Keratinocyte (primary cell): ENCODE results near the gene CDKAL1. TPM values are rescaled to one million over a fixed set of nuclear protein-coding genes. Genes with fewer than 3 reads are reported as not detected.

Source experiments
- DNase-seq: peaks from one replicate; pipeline ENCODE4 v3.0.0-alpha.2; 2011; ENCODE audit warnings: low read depth, missing footprints, low spot score
- FAIRE-seq: peaks from 2 replicates; lab custom pipeline; 2011; peaks lifted over from hg19 to GRCh38; lab: Jason Lieb, UNC
- H2AFZ ChIP-seq: 2 replicates; pipeline ENCODE4 v1.6.0; 2012; ENCODE audit warnings: low read length, control low read depth, inconsistent platforms; ENCODE audit not compliant: control insufficient read depth
- H3K27ac ChIP-seq: 2 replicates; pipeline ENCODE4 v1.5.1; 2011; ENCODE audit warnings: low read length; ENCODE audit not compliant: control insufficient read depth, insufficient read depth
- H3K27me3 ChIP-seq: 3 replicates; pipeline ENCODE4 v1.6.0; 2011; ENCODE audit warnings: low read length; ENCODE audit not compliant: control insufficient read depth, insufficient read depth; ENCODE audit errors: extremely low read depth
- H3K36me3 ChIP-seq, 2 experiments: 2 replicates in 1 of 2; 3 replicates in 1 of 2; pipeline ENCODE4 v1.5.1; 2011; ENCODE audit warnings: low read length in 2 of 2, mild to moderate bottlenecking in 1 of 2; ENCODE audit not compliant: control insufficient read depth in 2 of 2, insufficient read depth in 2 of 2; ENCODE audit errors: extremely low read depth in 1 of 2
- H3K4me1 ChIP-seq: 3 replicates; pipeline ENCODE4 v1.5.1; 2011; ENCODE audit warnings: low read length; ENCODE audit not compliant: control insufficient read depth, insufficient read depth; ENCODE audit errors: extremely low read depth
- H3K4me2 ChIP-seq: 3 replicates; pipeline ENCODE4 v1.6.0; 2011; ENCODE audit warnings: low read depth, low read length; ENCODE audit not compliant: control insufficient read depth, insufficient read depth; ENCODE audit errors: extremely low read depth
- H3K4me3 ChIP-seq, 3 experiments: fragments of 200-600 bp in 1 of 3; sonication (generic) in 1 of 3; 2 replicates in 2 of 3; 3 replicates in 1 of 3; pipeline ENCODE4 v1.5.1; 2011 to 2016; ENCODE audit warnings: low read length in 3 of 3, mild to moderate bottlenecking in 3 of 3, control low read depth in 2 of 3, inconsistent platforms in 1 of 3, low read depth in 1 of 3, mixed read lengths in 1 of 3, mixed run types in 1 of 3, moderate library complexity in 1 of 3; ENCODE audit not compliant: control insufficient read depth in 2 of 3, insufficient read depth in 2 of 3; ENCODE audit errors: extremely low read depth in 1 of 3
- H3K79me2 ChIP-seq: 2 replicates; pipeline ENCODE4 v1.6.0; 2012; ENCODE audit warnings: low read length; ENCODE audit not compliant: control insufficient read depth, insufficient read depth
- H3K9ac ChIP-seq: 3 replicates; pipeline ENCODE4 v1.6.0; 2011; ENCODE audit warnings: low read length; ENCODE audit not compliant: control insufficient read depth, insufficient read depth; ENCODE audit errors: extremely low read depth
- H3K9me1 ChIP-seq: 3 replicates; pipeline ENCODE4 v1.6.0; 2011; ENCODE audit warnings: low read length; ENCODE audit not compliant: control insufficient read depth, insufficient read depth; ENCODE audit errors: extremely low read depth
- H3K9me3 ChIP-seq: 2 replicates; pipeline ENCODE4 v1.5.1; 2012; ENCODE audit warnings: low read depth, low read length; ENCODE audit not compliant: control insufficient read depth
- H4K20me1 ChIP-seq: 3 replicates; pipeline ENCODE4 v1.6.0; 2011; ENCODE audit warnings: low read length; ENCODE audit not compliant: control insufficient read depth, insufficient read depth; ENCODE audit errors: extremely low read depth
- EZH2 ChIP-seq: IDR thresholded peaks from one replicate; pipeline ENCODE4 v1.6.1; 2012; ENCODE audit warnings: inconsistent platforms, mild to moderate bottlenecking, low read length, moderate library complexity
- dilution Hi-C: fragments of 300-500 bp; cut with MboI; formaldehyde crosslinking; loops from one replicate; pipeline ENCODE4 v1.7.0; 2020; ENCODE audit warnings: low sequenced_read_pairs; ENCODE audit not compliant: extremely low pct_ligation_motif_present
- polyA plus RNA-seq, 5 experiments: library from polyadenylated mRNA; depleted of rRNA in 3 of 5; stranded (reverse) in 3 of 5; stranded (forward) in 1 of 5; unstranded in 1 of 5; fragments of >200 nt; gene quantifications; 1 replicate in 1 of 5; 2 replicates in 3 of 5; 3 replicates in 1 of 5; pipeline versions ENCODE4 v1.2.1 to v1.2.3, GENCODE V29; 2011 to 2012; ENCODE audit warnings: missing spikeins in 2 of 5, low read depth in 1 of 5, low replicate concordance in 1 of 5
- TF ChIP-seq, protein P1 (sequence below), 3 experiments: IDR thresholded peaks in 1 of 3; conservative IDR thresholded peaks in 1 of 3; optimal IDR thresholded peaks in 1 of 3; 2 replicates in 2 of 3; 3 replicates in 1 of 3; pipeline versions ENCODE3 to v1.5.1; 2011; ENCODE audit warnings: low read length in 3 of 3, mild to moderate bottlenecking in 3 of 3, moderate library complexity in 2 of 3, control low read depth in 1 of 3, inconsistent platforms in 1 of 3; ENCODE audit not compliant: insufficient read depth in 2 of 3; ENCODE audit errors: extremely low read depth in 1 of 3

Gene CDKAL1
- polyA plus RNA-seq, 1 donor (not counting 4 experiments of a cell fraction or from before 2014, with no cell fraction given) = 5.6 TPM

DNA sequence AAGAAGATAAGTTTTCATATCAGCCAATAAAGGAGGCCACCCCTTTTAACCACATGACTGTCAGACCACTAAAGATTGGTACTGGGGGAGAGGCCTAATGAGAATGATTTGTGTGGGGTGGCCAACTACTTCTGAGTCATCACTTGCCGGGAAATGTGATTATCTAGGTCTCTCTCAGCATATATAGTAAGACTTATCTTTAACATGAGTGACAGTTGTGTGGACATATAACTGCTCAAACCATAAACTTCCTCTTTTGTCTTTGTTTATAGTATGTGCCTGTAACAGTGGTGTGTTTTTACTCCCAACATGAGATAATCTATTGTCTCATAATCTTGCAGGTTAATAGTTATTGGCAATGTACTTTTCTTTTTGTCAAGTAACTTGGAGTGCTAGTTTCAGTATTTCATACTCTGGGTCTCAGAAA is 312.4 kb downstream of the CDKAL1 start:
- Histone ChIP-seq H4K20me1 (no peaks in the 10 kb centered on the region), H3K27ac (no peak overlapping the region), H3K4me1 (no peaks in the 10 kb centered on the region), H3K9me1 (no peaks in the 10 kb centered on the region), H3K27me3 (no peaks in the 10 kb centered on the region), H3K36me3 (no peaks in the 10 kb centered on the region), H3K79me2 (no peaks in the 10 kb centered on the region), H3K4me2 (no peak overlapping the region), H3K9me3 (no peaks in the 10 kb centered on the region), H3K4me3 (no peak overlapping the region), H3K9ac (no peak overlapping the region), H2AFZ (no peak overlapping the region)
- FAIRE-seq = no peak
- dilution Hi-C loops = no loop called here
- no peak for TF ChIP-seq EZH2
- TF ChIP-seq, protein P1, sequence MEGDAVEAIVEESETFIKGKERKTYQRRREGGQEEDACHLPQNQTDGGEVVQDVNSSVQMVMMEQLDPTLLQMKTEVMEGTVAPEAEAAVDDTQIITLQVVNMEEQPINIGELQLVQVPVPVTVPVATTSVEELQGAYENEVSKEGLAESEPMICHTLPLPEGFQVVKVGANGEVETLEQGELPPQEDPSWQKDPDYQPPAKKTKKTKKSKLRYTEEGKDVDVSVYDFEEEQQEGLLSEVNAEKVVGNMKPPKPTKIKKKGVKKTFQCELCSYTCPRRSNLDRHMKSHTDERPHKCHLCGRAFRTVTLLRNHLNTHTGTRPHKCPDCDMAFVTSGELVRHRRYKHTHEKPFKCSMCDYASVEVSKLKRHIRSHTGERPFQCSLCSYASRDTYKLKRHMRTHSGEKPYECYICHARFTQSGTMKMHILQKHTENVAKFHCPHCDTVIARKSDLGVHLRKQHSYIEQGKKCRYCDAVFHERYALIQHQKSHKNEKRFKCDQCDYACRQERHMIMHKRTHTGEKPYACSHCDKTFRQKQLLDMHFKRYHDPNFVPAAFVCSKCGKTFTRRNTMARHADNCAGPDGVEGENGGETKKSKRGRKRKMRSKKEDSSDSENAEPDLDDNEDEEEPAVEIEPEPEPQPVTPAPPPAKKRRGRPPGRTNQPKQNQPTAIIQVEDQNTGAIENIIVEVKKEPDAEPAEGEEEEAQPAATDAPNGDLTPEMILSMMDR (optimal IDR thresholded peaks at IDR 0.05 in 1 of 3, IDR thresholded peaks at IDR 0.05 in 1 of 3, conservative IDR thresholded peaks at IDR 0.05 in 1 of 3; ENCODE audit: extremely low read depth in 1 of 3, insufficient read depth in 2 of 3, low read length in 3 of 3) = no peak
- no peak for DNase-seq

DNA sequence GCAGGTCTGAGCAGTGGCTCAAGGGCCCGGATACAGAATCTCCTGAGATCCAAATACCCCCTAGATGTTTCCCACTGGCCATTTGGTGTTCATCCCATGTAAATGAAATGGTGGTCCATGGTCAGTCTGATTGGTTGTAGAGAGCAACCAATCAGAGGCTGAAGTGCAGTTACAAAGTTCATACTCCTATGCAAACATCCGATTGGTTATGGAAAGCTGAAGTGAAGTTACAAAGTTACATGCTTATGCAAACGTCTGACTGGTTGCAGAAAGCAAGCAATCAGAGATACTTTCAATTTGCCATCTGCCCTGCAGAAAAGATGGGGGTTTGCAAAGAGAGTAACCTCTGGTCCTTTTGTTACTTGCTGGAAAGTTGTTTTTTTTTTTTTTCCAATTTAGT is 313.6 kb downstream of the CDKAL1 start:
- FAIRE-seq (no peak), DNase-seq (no peak)
- no peaks in the 10 kb centered on the region for H3K9me1 ChIP-seq
- no peak overlapping the region for H3K4me2 ChIP-seq
- no peaks in the 10 kb centered on the region for H3K9me3 ChIP-seq
- H3K4me1 ChIP-seq = no peaks in the 10 kb centered on the region
- no peaks in the 10 kb centered on the region for H3K27me3 ChIP-seq
- TF ChIP-seq, protein P1 (optimal IDR thresholded peaks at IDR 0.05 in 1 of 3, IDR thresholded peaks at IDR 0.05 in 1 of 3, conservative IDR thresholded peaks at IDR 0.05 in 1 of 3; ENCODE audit: extremely low read depth in 1 of 3, insufficient read depth in 2 of 3, low read length in 3 of 3) = no peak
- no peak for TF ChIP-seq EZH2
- no peaks in the 10 kb centered on the region for H3K79me2 ChIP-seq
- H3K4me3 ChIP-seq = no peak overlapping the region
- no peak overlapping the region for H2AFZ ChIP-seq
- dilution Hi-C loops = no loop called here
- no peaks in the 10 kb centered on the region for H4K20me1 ChIP-seq
- no peaks in the 10 kb centered on the region for H3K36me3 ChIP-seq
- no peak overlapping the region for H3K27ac ChIP-seq
- no peak overlapping the region for H3K9ac ChIP-seq
